Measurements from ENCODE around the gene VASN.

The VASN gene

DNA sequence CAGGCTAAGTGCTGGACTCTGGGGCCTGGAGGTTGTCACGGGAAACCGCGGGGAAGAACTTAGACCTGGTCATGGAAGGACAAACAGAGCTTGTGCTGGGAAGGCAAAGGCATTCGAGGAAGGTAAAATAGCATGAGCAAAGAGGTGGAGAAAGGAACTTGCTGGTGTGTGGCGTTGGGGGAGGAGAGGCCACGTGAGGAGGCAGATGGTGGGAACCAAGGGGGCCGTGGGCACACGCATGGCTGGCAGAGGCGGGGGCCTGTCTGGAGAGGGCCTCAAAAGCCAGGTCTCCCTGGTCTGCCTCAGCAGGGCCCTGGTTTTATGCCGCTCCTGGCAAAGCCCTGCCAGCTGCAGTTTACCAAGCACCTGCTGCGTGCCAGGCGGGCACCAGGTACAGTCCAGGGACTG, 29.4 kb downstream of the VASN start:
- no peak for DNase-seq (ENCODE audit: low spot score)
- Mint-ChIP-seq H3K4me3 (no peak overlapping the region), H3K36me3 (ENCODE audit: low read depth) (peaks cover 37% of the 10 kb centered on the region), H3K4me1 (ENCODE audit: low read depth) (peaks cover 10% of the 10 kb centered on the region), H3K27ac (no peak overlapping the region), H3K9me3 (no peaks in the 10 kb centered on the region), H3K27me3 (ENCODE audit: low read depth) (no peaks in the 10 kb centered on the region)

DNA sequence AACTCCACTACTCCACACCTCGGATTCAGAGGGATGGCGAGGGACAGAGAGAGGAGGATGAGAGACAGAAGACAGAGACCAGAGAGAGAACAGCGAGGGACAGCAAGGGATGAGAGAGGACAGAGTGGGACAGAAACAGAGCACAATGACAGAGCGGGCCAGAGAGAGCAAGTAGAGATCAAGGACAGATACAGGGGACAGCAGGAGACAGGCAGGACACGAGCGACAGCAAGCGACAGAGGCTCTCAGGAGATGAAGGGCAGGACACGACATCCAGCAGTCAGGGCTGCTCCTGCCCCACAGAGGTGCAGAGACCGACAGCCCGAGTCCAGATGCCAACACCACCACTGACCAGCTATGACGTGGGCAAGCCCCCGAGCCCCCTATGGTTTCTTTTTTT, 29.9 kb downstream of the VASN start:
- DNase-seq (ENCODE audit: low spot score), result no peak
- no peaks in the 10 kb centered on the region for H3K27me3 Mint-ChIP-seq (ENCODE audit: low read depth)
- H3K9me3 Mint-ChIP-seq, result no peaks in the 10 kb centered on the region
- peaks cover 10% of the 10 kb centered on the region for H3K4me1 Mint-ChIP-seq (ENCODE audit: low read depth)
- peak overlapping the region; percentile 60 for H3K27ac Mint-ChIP-seq
- H3K4me3 Mint-ChIP-seq, result no peak overlapping the region
- H3K36me3 Mint-ChIP-seq (ENCODE audit: low read depth), result peaks cover 41% of the 10 kb centered on the region

DNA sequence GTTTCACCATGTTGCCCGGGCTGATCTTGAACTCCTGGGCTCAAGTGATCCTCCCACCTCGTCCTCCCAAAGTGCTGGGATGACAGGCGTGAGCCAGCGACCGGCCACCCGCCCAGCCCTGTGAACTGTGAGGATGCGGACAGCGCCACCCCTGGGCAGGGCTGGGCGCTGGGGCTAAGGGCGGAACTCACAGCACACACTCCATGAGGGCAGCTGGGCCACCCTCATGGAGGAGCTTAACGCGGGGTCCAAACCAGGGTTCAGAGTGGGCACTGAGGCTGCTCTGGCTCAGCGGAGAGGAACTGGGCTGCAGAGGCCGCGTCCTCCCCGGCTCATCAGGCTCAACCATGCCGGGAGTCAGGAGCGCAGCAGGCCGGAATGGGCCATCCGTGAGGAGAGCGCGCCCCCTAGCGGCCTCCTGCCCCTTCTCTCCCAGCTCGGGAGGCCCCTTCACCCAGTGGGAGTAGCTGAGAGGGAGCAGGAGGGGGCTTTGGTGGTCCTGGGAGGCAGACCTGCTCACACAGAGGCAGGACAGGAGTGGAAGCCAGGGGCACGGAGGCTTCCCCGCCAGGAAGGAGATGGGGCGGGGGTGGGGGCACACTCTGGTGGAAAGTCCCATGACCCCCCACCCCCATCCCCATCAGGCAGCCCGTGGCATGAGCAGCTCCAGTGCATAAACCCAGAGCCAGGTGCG, 30.9 kb downstream of the VASN start:
- Mint-ChIP-seq H3K36me3 (ENCODE audit: low read depth) (peaks cover 40% of the 10 kb centered on the region), H3K27me3 (ENCODE audit: low read depth) (no peaks in the 10 kb centered on the region), H3K9me3 (no peaks in the 10 kb centered on the region), H3K27ac (no peak overlapping the region), H3K4me3 (no peak overlapping the region), H3K4me1 (ENCODE audit: low read depth) (peaks cover 10% of the 10 kb centered on the region)
- DNase-seq (ENCODE audit: low spot score), result peak; percentile 55

DNA sequence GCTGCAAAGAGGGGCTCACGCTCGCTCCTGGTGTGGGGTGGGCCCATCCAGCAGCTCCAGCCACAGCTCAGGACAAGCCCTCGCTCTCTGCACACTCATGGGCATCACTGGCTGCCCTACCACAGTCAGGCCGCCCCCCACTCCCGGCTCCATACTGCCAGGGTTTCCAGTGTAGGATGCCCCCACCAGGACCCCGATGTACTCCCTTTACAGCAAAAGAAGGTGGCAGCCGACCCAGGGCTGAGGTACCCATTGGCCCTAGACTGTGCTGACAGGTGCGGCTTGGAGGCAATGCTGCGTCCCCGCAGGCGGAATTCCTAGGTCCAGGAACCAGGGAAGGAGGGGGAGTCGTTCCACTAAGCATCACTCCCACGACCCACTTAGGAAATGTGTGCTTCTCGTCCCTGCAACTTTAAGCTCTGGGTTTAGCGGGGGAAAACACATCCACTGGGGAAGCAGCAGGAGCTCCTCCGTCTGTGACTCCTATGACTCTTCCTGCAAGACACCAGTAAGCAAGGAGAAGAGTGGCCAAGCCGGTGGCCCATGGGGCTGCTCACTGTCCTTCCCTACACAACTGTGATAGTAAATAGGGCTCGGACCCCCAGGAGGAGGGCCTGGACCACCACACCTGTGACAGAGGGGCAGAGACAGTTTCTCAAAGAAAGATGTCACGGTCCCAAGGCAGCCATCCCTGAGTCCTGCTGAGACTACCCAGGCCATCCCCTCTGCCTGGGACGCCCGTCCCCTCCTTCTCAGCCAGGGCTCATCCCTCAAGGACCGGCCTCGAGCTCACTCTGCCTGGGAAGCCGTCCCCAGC, 31.7 kb downstream of the VASN start:
- H3K27me3 Mint-ChIP-seq (ENCODE audit: low read depth), result no peaks in the 10 kb centered on the region
- H3K27ac Mint-ChIP-seq, result no peak overlapping the region
- H3K4me1 Mint-ChIP-seq (ENCODE audit: low read depth), result peaks cover 10% of the 10 kb centered on the region
- no peak overlapping the region for H3K4me3 Mint-ChIP-seq
- H3K36me3 Mint-ChIP-seq (ENCODE audit: low read depth), result peaks cover 40% of the 10 kb centered on the region
- H3K9me3 Mint-ChIP-seq, result no peaks in the 10 kb centered on the region
- no peak for DNase-seq (ENCODE audit: low spot score)

DNA sequence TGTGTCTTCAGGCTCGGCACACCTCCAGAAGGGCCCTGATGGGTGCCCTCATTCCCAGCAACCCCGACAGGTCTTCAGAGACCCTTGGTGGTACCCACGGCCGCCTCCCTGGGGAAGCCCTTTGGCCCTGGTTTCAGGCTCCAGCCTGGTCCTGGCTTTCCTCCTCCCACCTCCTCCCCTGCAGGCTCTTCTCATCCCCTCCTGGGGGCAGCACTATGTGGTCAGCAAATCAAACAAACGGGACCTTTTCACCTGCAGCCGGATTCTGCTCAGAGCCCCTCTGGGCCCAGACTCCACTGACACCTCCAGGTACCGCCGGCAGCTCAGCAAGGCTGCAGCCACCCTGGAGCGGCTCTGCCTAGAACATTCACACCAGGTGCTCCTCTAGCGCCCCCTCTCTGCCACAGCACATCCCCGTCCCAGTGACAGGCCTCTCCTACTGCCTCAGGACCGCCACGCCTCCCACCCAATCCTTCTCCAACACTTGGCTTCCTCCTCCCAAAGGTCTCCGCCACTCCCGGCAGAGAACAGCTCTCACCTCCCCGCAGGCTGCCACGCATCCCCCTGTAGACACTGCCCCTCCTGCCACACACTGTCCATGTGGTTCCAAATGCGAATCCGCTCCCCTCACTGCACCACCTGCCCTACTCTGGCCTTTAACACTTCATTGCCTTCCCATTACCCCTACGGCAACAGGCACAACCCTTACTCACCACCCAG, 32.8 kb downstream of the VASN start:
- peaks cover 36% of the 10 kb centered on the region for H3K36me3 Mint-ChIP-seq (ENCODE audit: low read depth)
- H3K4me3 Mint-ChIP-seq, result no peak overlapping the region
- H3K9me3 Mint-ChIP-seq, result no peaks in the 10 kb centered on the region

DNA sequence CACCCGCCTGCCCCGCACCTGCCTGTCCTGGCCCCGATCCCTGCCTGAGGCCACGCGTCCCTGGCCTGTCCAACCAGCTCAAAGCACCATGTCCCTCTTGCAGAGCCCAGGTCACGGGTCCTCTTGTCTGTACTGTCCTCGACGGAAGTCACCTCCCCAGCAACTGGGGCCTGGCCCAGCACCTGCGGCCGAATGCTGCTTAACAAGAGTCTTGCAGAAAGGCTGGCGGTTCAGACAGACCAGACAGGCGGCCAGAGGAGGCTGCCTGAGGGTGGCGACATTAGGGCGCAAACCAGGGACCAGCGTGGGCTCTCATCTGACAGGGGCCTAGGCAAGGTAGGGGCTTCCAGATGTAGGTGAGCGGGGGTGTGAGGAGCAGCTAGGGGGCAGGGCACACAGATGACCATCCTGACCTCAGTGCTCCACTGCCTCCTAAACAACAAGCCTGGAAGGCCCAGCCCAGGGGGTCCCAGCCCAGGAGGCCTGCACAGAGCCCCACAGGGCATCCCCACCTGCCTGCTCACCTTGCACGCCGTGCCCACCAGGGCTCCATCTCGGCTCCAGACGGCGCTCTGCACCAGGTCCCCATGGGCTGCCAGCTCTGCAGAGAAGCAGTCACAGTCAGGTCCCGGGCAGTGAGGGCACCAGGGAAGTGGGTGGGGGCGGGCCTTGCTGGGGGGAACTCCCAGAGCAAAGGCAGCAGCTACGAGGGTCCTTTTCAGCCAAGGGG, 33.5 kb downstream of the VASN start:
- DNase-seq (ENCODE audit: low spot score), result no peak
- H3K4me3 Mint-ChIP-seq, result no peak overlapping the region
- no peaks in the 10 kb centered on the region for H3K9me3 Mint-ChIP-seq
- H3K27ac Mint-ChIP-seq, result peak overlapping the region; percentile 52
- peaks cover 32% of the 10 kb centered on the region for H3K36me3 Mint-ChIP-seq (ENCODE audit: low read depth)
- no peaks in the 10 kb centered on the region for H3K27me3 Mint-ChIP-seq (ENCODE audit: low read depth)
- peaks cover 3% of the 10 kb centered on the region for H3K4me1 Mint-ChIP-seq (ENCODE audit: low read depth)

More for the DNA sequence above, 32.8 kb downstream of the VASN start:
- peaks cover 6% of the 10 kb centered on the region for H3K4me1 Mint-ChIP-seq (ENCODE audit: low read depth)
- DNase-seq (ENCODE audit: low spot score), result peak; percentile 16
- peak overlapping the region; percentile 52 for H3K27ac Mint-ChIP-seq
- H3K27me3 Mint-ChIP-seq (ENCODE audit: low read depth), result no peaks in the 10 kb centered on the region

DNA sequence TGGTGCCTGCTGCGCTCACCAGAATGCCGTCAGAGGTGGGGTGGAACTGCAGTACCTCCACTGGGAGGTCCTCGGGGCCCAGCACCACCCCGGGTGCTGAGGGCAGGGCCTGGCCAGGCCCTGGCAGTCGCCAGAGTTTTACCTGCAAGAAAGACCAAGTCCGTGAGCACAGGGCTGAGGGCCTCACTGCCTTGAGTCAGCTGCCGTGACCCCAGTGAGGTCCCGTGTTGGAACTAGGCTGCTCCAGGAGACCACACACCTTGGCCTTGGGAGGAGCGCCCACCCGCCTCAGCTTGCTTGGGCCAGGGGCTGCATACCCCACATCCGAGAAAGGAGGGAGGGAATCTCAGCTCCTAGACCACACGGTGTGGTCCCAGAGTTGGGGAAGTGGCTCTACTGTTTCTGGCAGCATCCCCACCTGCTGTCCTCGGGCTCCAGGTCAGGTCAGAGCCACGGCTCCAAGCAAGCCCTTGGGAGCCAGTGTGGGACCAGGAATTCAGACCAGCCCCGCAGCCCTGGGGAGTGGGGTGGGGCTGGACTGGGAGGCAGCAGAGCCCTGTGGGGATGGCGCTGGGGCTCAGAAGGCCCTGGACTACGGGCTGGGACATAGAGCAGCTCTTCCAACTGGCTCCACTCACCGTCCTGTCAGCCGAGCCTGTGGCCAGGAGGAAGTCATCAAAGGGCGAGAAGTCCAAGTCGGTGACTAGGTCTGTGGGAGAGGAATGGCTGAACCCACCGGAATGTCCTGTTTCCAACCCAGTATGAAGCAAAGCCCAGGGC, 36.1 kb downstream of the VASN start:
- Mint-ChIP-seq H3K36me3 (ENCODE audit: low read depth) (peaks cover 37% of the 10 kb centered on the region), H3K27ac (no peak overlapping the region), H3K4me3 (no peak overlapping the region), H3K4me1 (ENCODE audit: low read depth) (peaks cover 11% of the 10 kb centered on the region), H3K27me3 (ENCODE audit: low read depth) (no peaks in the 10 kb centered on the region), H3K9me3 (no peaks in the 10 kb centered on the region)
- DNase-seq (ENCODE audit: low spot score), result no peak

DNA sequence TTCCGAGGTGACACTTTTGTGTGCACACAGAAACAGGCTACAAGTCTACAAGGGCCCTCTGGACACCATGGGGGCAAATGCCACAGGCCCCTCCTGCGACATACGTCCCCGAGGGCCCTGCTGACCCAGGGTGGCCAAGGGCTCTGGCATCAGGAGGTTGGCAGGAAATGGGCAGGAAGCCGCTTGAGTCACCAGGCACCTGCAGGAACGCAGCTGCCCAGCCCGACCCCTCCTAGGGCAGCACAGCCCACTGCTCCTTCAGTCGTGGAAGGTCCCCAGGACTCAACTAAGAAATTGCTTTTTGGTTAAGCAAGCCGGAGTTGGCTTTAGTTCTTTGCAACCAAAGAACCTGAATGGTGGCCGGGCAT, 36.7 kb downstream of the VASN start:
- no peak for DNase-seq (ENCODE audit: low spot score)
- Mint-ChIP-seq H3K36me3 (ENCODE audit: low read depth) (peaks cover 43% of the 10 kb centered on the region), H3K27ac (no peak overlapping the region), H3K9me3 (no peaks in the 10 kb centered on the region), H3K4me3 (no peak overlapping the region), H3K27me3 (ENCODE audit: low read depth) (no peaks in the 10 kb centered on the region), H3K4me1 (ENCODE audit: low read depth) (peaks cover 15% of the 10 kb centered on the region)

DNA sequence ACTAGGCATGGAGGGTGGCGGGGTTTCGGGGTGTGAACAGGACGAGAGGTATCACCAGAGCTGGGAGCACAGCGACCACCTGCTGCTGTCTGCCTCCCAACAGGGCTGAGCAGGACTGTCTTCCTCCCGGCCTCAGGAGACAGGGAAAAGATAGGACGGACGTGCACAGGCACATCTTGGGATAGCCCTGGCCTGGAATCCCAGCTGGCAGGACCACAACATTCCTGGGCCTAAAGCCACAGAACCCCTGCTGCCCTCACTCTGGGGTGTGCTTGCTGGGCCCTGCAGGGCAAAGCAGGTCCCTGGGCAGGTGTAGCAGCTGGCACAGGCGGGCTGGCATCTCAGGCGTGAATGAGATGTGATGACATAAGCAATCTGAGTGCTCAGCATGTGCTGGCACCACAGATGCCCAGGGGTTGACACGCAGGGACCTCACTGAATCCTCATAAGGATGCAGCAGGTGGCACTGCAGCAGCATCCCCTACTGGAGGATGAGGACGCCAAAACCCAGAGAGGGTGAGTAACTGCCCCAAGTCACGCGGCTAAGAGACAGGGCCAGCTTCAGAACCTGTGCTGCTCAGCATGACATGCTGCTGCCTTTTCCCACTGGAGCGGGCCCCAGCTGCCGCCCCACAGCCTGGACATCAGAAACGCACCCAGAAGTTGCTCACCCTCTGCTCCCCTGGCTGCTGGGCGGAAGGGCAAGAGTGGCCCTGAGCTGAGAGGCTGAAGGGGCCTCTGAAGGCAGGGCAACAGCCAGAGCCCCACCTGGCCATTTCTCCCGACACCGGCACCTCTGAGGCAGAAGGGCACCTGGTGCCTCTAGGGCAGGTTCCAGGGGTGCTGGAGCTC, 37.7 kb downstream of the VASN start:
- DNase-seq (ENCODE audit: low spot score), result no peak
- peaks cover 19% of the 10 kb centered on the region for H3K4me1 Mint-ChIP-seq (ENCODE audit: low read depth)
- no peak overlapping the region for H3K27ac Mint-ChIP-seq
- no peaks in the 10 kb centered on the region for H3K27me3 Mint-ChIP-seq (ENCODE audit: low read depth)
- H3K36me3 Mint-ChIP-seq (ENCODE audit: low read depth), result peaks cover 46% of the 10 kb centered on the region
- no peaks in the 10 kb centered on the region for H3K9me3 Mint-ChIP-seq
- no peak overlapping the region for H3K4me3 Mint-ChIP-seq

DNA sequence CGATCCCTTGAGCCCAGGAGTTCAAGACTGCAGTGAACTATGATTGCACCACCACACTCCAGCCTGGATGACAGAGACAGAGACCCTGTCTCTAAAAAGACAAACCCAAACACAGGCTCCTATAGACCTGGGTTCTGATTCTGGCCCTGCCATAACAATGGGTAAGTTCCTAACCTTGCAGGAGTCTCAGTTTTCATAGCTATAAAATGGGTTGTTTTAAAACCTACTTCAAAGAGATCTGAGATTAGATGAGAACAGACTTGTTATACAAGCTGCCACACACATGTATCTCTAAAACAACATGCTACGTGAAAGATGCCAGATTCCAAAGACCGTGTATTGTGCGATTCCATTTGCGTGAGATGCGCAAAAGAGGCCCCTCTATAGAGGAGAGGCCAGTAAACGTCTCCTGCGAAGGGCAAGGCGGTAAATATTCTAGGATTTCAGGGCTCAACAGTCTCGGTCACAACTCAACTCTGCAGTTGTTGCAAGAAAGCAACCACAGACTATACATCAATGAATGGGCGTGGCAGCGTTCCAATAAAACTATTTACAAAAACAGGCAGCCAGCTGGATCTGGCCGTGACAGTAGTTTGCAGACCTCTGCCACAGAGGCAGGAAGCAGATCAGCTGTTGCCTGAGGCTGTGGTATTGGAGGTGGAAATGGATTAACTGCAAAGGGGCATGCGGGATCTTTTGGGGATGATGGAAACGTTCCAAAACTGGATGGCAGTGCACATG, 38.9 kb downstream of the VASN start:
- peaks cover 49% of the 10 kb centered on the region for H3K36me3 Mint-ChIP-seq (ENCODE audit: low read depth)
- peaks cover 28% of the 10 kb centered on the region for H3K4me1 Mint-ChIP-seq (ENCODE audit: low read depth)
- peak overlapping the region; percentile 41 for H3K27ac Mint-ChIP-seq
- H3K27me3 Mint-ChIP-seq (ENCODE audit: low read depth), result no peaks in the 10 kb centered on the region
- no peaks in the 10 kb centered on the region for H3K9me3 Mint-ChIP-seq
- no peak overlapping the region for H3K4me3 Mint-ChIP-seq
- no peak for DNase-seq (ENCODE audit: low spot score)

DNA sequence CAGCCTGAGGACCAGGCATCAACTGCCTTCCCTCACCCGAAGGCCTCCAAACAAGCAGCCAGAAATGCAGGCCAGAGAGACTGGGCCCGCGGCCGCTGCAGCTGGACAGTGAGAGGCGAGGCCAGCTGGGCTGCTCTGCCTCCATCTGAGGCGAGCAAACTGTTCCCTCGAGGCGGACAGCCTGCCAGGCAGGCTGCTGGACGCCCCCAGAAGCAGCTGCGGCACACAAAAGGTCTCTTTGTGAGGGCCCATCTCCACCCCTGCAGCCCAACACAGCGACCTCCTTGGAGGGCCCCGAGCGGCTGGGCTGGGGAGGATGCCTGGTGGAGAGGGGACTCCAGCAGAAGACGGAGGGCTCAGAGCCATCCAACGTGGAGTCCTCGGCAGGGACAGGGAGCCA, 40.0 kb downstream of the VASN start:
- H3K27me3 Mint-ChIP-seq (ENCODE audit: low read depth), result no peaks in the 10 kb centered on the region
- H3K4me3 Mint-ChIP-seq, result no peak overlapping the region
- peaks cover 44% of the 10 kb centered on the region for H3K36me3 Mint-ChIP-seq (ENCODE audit: low read depth)
- peaks cover 28% of the 10 kb centered on the region for H3K4me1 Mint-ChIP-seq (ENCODE audit: low read depth)
- DNase-seq (ENCODE audit: low spot score), result no peak
- no peak overlapping the region for H3K27ac Mint-ChIP-seq
- no peaks in the 10 kb centered on the region for H3K9me3 Mint-ChIP-seq

DNA sequence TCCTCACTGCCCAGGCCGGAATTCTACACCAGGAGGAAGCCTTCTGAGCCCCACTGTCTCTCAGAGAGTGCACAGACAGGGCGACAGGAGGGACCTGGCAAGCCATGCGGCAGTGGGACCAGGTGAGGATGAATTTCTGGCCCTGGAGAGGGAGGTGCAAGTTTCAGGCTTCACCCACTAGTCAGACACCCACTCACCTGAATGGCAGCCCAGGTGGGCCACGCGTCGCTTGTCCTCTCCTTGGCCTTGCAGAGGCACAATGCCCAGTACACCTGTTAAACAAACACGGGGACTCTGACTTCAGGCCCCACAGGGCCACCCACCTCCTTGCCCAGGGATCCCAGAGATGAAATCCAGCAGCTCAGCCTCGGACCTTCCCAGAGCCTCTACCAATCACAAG, 40.5 kb downstream of the VASN start:
- no peak overlapping the region for H3K27ac Mint-ChIP-seq
- peaks cover 41% of the 10 kb centered on the region for H3K36me3 Mint-ChIP-seq (ENCODE audit: low read depth)
- H3K4me3 Mint-ChIP-seq, result peak overlapping the region; percentile 6
- H3K9me3 Mint-ChIP-seq, result no peaks in the 10 kb centered on the region
- no peaks in the 10 kb centered on the region for H3K27me3 Mint-ChIP-seq (ENCODE audit: low read depth)
- no peak for DNase-seq (ENCODE audit: low spot score)
- H3K4me1 Mint-ChIP-seq (ENCODE audit: low read depth), result peaks cover 32% of the 10 kb centered on the region

Data from T-helper 2 cell treated with Interferon-gamma antibody and Interleukin-4, amounts not matched to agents 5 μg/mL and 100 μg/mL, for 36 hours (primary cell).